ENCODE measurements around the gene RAB1A. TPM values are rescaled to one million over a fixed set of nuclear protein-coding genes. Genes with fewer than 3 reads are reported as not detected.

Gene RAB1A
- total and polyA plus RNA-seq, 2 of the 13 experiments (the other 11 are each of a cell fraction or from before 2014, with no cell fraction given): 206 to 226 TPM

DNA sequence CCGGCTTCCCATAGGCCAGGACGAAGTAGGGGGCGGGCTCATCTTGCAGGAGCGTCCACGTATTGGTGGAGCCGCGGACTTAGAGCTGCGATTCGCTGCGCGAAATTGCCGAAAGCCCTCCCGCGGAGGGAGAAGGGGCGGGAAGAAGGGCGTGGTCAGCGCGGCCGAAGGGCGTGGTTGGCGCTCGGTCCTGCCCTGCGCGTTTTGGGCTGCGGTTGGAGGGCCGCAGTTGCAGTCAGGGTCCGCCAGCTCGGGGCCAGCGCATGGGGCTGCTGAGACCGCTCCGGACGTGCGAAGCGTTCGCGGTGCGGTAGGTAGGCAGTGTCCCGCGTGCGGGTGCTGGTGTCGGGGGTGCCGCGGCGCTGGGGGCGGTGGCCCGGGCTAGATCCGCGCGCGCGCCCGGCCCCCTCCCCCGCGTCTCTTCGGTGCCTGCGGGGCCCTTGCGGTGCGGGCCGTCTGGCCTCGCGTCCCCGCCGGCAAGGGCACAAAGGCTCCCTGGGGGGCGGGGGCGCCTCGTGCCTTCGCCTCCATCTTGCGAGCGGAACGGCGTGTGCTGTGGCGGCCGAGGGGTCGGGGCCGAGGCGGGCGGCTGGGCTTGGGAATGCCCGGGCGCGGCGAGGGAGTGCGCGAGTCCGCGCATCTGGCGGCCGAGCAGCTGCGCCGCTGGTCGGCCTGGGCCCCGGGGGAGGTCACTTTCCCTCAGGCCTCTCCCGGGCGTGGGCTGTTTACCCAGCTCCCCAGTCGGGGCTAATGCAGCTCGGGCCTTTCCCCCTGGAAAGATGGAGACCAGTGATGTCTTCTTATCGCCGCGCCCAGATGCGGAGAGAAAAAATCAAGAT lies 73.5 kb downstream of the RAB1A start, which contains the start of gene CEP68 (continued):
- no peak for TF ChIP-seq ELK4 (CRISPR knock-in tag; IDR thresholded peaks at IDR 0.05; ENCODE audit: borderline replicate concordance)
- no peak for TF ChIP-seq MBD4 (IDR thresholded peaks at IDR 0.05; ENCODE audit: borderline replicate concordance, low read length)
- TF ChIP-seq JARID2 (CRISPR knock-in tag; IDR thresholded peaks at IDR 0.05; ENCODE audit: insufficient replicate concordance): no peak
- peak; percentile 71 for TF ChIP-seq SKIL (CRISPR knock-in tag; IDR thresholded peaks at IDR 0.05; ENCODE audit: borderline replicate concordance)
- no peak for TF ChIP-seq ZKSCAN5 (CRISPR knock-in tag; IDR thresholded peaks at IDR 0.05)
- TF ChIP-seq FOXA3 (CRISPR knock-in tag; IDR thresholded peaks at IDR 0.05): peak; percentile 7
- no peak; the same call in 1 of the 2 replicates for TF ChIP-seq REXO4 (CRISPR knock-in tag; IDR thresholded peaks at IDR 0.05; ENCODE audit: borderline replicate concordance)
- peak; percentile 73; the same call in 1 of the 2 replicates for TF ChIP-seq NFKBIZ (CRISPR knock-in tag; IDR thresholded peaks at IDR 0.05)
- no peak for TF ChIP-seq CEBPB (IDR thresholded peaks at IDR 0.05; ENCODE audit: borderline replicate concordance, low read depth, low read length)
- TF ChIP-seq NR1H2 (CRISPR knock-in tag; IDR thresholded peaks at IDR 0.05; ENCODE audit: borderline replicate concordance, low read depth): 0 out of 2 replicates have a peak, but pooled peaks have one; percentile 62
- peak; percentile 74 for TF ChIP-seq ASH2L (IDR thresholded peaks at IDR 0.05; ENCODE audit: insufficient read length, low read depth, low read length)
- TF ChIP-seq U2AF2 (IDR thresholded peaks at IDR 0.05; ENCODE audit: low read depth, low read length): no peak
- TF ChIP-seq THAP9 (CRISPR knock-in tag; IDR thresholded peaks at IDR 0.05; ENCODE audit: borderline replicate concordance): no peak; the same call in 1 of the 2 replicates
- TF ChIP-seq, protein P1, sequence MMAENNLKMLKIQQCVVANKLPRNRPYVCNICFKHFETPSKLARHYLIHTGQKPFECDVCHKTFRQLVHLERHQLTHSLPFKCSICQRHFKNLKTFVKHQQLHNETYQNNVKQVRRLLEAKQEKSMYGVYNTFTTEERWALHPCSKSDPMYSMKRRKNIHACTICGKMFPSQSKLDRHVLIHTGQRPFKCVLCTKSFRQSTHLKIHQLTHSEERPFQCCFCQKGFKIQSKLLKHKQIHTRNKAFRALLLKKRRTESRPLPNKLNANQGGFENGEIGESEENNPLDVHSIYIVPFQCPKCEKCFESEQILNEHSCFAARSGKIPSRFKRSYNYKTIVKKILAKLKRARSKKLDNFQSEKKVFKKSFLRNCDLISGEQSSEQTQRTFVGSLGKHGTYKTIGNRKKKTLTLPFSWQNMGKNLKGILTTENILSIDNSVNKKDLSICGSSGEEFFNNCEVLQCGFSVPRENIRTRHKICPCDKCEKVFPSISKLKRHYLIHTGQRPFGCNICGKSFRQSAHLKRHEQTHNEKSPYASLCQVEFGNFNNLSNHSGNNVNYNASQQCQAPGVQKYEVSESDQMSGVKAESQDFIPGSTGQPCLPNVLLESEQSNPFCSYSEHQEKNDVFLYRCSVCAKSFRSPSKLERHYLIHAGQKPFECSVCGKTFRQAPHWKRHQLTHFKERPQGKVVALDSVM (CRISPR knock-in tag; IDR thresholded peaks at IDR 0.05): peak; percentile 58
- TF ChIP-seq MED1 (CRISPR knock-in tag; IDR thresholded peaks at IDR 0.05): peak; percentile 65
- TF ChIP-seq NR3C1 (CRISPR knock-in tag; IDR thresholded peaks at IDR 0.05): no peak
- no peak for TF ChIP-seq ARID3A (IDR thresholded peaks at IDR 0.05; ENCODE audit: low read depth, low read length)
- no peak for TF ChIP-seq ZNF484 (CRISPR knock-in tag; IDR thresholded peaks at IDR 0.05; ENCODE audit: borderline replicate concordance, low read depth)
